Inflammatory macrophage treated with lipopolysaccharide for 4 hours (primary cell): ENCODE results near the gene CXCL12.

Experiments used
- DNase-seq: peaks from one replicate; pipeline ENCODE4 v3.0.0-alpha.2; 2020

CXCL12 gene

GRCh38 chr10:44361109-44361508, 23.8 kb downstream of the CXCL12 start:
- DNase-seq = no peak

GRCh38 chr10:44358080-44358771, 26.7 kb downstream of the CXCL12 start:
- DNase-seq = no peak

GRCh38 chr10:44357023-44357540, 27.8 kb downstream of the CXCL12 start:
- DNase-seq = no peak

DNA sequence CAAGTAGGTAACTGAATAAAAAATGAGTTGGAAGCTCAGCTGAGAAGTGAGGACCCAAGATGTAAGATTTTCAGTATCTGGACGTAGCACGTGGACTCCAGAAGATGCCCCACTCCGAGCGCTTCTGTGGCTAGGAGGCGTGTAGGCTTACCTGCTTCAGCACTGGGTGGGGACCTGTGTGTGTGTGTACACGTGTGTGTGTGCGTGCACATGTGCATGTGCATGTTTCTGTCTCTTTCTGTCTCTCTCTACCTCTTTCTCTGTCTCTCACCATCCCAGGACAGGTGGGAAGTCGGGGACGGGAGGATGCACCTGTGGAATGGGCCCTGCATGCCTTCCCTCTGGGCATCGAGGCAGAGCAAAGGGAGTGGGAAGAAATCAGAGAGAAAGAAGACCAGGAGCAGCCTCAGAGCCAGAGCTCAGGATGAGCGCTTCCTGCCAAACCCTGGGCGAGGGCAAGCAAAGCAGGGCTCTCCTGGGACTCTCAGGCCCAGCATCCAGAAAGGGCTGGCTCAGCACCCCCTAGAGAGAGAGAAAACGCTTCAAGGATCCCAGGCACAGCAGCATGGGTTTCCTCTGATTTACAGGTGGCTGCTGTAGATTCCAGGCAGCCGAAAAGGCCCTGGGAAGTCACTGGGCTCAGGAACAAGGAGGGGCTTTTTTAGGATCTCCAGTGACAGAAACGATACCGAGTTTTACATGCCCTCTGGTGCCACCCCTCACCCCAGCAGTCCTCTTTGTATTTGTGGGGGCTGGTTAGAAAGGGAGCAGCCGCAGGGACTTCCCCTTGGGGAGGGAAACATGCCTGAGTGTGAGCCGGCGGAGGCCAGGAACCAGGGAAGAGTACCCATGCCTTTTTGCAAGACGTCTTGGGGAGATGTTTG, 28.5 kb downstream of the CXCL12 start:
- DNase-seq = no peak

- DNase-seq = no peak
Observed at GRCh38 chr10:44355630-44356029, 29.3 kb downstream of the CXCL12 start.

DNA sequence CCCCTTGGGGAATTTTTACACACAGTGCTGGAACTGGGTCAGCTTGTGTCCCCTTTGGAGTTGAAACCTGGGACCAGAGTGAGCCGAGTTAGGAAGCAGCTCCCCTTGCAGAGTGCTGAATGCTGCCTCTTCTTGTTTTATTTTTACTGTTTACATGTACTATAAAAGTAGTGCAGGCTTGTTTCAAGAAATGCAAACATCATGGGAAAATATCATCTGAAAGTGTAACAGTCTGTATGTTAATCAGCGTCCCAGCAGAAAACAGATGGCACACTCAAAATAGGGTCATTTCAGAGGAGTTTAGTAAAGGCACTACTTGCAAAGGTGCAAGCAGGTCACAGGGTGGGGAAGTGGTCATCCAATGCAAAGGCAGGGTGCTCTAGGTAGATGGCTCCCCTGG, 30.1 kb downstream of the CXCL12 start:
- no peak for DNase-seq

- no peak for DNase-seq
Observed at GRCh38 chr10:44353721-44354120, 31.2 kb downstream of the CXCL12 start.

DNA sequence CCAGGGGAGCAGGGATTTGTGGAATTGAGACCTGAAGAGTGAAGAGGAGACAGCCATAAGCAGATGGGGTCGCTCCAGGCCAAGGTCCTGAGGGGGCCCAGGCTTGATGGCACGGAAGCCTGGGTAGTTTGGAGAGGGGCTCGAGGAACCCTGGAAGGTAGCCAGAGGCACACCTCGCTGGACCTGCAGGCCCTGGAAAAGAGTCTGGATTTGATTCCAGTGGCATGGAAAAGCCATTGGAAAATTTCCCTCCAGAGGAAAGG, 31.8 kb downstream of the CXCL12 start:
- no peak for DNase-seq

GRCh38 chr10:44352316-44353127, 32.4 kb downstream of the CXCL12 start:
- DNase-seq = no peak

DNA sequence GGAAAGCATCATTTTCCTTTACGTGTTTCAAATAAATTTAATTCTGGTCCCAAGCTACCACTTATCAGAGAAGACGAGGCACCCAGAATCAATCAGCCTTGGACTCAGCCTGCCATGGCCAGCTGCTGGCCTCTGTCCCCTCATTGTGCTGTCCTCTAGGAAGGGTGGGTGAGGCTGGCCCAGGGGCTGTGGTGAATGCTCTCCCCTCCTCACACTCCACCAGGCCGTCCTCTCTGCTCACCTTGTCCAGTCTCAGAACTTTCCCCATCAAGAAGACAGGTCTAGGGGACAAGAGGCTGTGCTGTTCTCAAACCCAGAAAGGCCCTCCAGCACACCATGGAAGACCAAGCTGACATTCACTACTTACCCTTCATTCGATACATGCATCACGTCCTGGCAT, 36.4 kb downstream of the CXCL12 start:
- no peak for DNase-seq

- no peak for DNase-seq
Observed at GRCh38 chr10:44347609-44348400, 37.1 kb downstream of the CXCL12 start.

GRCh38 chr10:44344727-44345126, 40.2 kb downstream of the CXCL12 start:
- DNase-seq = no peak

DNA sequence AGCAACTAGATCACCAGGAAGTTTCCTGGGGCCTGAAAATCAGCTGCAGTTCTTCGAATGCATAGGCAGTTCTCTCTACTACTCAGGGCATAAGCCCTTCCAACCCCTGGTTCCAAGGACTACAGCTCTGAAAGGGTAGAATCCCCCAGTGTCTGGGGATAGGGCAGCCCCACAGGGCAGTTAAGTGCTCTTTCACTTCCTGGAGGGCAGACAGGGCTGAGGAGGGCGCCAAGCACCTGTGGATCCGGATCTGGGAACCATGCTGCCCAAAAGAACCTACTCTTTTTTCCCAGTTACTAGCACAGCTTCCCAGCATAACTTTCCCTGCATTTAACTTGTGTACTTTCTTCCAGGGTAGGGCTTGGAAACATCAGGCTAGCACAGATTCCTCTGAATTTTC, 41.1 kb downstream of the CXCL12 start:
- DNase-seq = no peak

- no peak for DNase-seq
Observed at GRCh38 chr10:44341886-44342285, 43.0 kb downstream of the CXCL12 start.

GRCh38 chr10:44340557-44340956, 44.3 kb downstream of the CXCL12 start:
- no peak for DNase-seq

- no peak for DNase-seq
Observed at GRCh38 chr10:44339218-44339617, 45.7 kb downstream of the CXCL12 start.

DNA sequence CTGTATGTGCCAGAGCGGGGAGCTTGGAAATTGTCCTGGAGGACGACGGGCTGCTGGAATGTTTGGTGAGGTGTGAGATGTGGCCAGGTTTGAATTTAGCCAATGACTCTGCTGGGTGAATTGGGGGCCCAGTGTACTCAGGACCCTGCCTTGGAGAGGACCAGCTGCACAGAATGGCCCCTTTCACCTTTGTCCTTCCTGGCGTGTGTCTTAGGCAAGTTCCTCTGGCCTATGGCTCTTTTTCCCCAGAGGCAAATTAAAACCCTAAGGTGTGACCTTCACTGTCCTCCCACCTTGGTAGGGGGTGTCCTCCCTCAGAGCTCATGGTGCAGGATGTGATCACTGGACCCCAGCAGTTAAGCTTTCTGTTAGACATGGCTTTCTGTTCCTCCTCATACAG, 47.8 kb downstream of the CXCL12 start:
- DNase-seq = no peak

- no peak for DNase-seq
Observed at GRCh38 chr10:44335330-44336021, 49.4 kb downstream of the CXCL12 start.

- no peak for DNase-seq
Observed at GRCh38 chr10:44334621-44335184, 50.2 kb downstream of the CXCL12 start.

GRCh38 chr10:44334091-44334490, 50.8 kb downstream of the CXCL12 start:
- no peak for DNase-seq

GRCh38 chr10:44333511-44333910, 51.4 kb downstream of the CXCL12 start:
- DNase-seq = no peak

DNA sequence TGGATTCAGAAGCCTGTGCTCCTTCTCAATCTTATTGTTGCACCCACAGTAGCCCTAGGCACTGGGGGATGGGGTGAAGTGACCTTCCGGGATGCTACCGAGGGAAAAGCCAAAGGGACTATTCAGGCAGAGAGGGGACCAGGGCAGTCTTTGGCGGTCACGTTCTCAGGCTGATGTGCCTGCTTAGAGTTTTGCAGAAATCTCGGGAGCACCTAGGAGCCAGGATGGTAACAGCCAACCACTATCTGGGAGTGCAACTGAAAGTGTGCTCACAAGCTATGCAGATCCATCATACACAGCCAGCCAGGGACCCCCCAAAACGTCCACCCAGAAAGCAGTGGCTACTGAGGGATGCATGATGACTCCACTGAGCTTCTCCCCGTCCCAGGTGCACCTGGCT, 52.4 kb downstream of the CXCL12 start:
- no peak for DNase-seq
